ENCODE results near the gene HIPK3.
"Not testable (repeated sequence)": the region's sequence is repeated elsewhere in the genome, so short reads cannot be mapped to it uniquely, and the experiment has no call there.

HIPK3 gene

GRCh38 chr11:33329705-33330329 lies 72.6 kb downstream of the HIPK3 start:
- H3K27me3 Mint-ChIP-seq: no peaks in the 10 kb centered on the region
- no peak overlapping the region for H3K4me3 Mint-ChIP-seq
- DNase-seq (ENCODE audit: low spot score in 2 of 2): peak in 1 of 2 donors; percentile 38
- H3K27ac Mint-ChIP-seq: no peak overlapping the region
- no peaks in the 10 kb centered on the region for H3K9me3 Mint-ChIP-seq
- H3K36me3 Mint-ChIP-seq: no peaks in the 10 kb centered on the region
- H3K4me1 Mint-ChIP-seq: peaks cover 12% of the 10 kb centered on the region
- ATAC-seq (ENCODE audit: low read depth): peak; percentile 73

- H3K27ac Mint-ChIP-seq: no peak overlapping the region
- no peaks in the 10 kb centered on the region for H3K9me3 Mint-ChIP-seq
- ATAC-seq (ENCODE audit: low read depth) (no peak), DNase-seq (ENCODE audit: low spot score in 2 of 2) (no peak)
- no peaks in the 10 kb centered on the region for H3K27me3 Mint-ChIP-seq
- peaks cover 6% of the 10 kb centered on the region for H3K4me1 Mint-ChIP-seq
- H3K36me3 Mint-ChIP-seq: peaks cover 1% of the 10 kb centered on the region
- no peak overlapping the region for H3K4me3 Mint-ChIP-seq
These were observed 76.6 kb downstream of the HIPK3 start for GRCh38 chr11:33333816-33334215.

GRCh38 chr11:33334627-33335026 lies 77.4 kb downstream of the HIPK3 start:
- H3K9me3 Mint-ChIP-seq: no peaks in the 10 kb centered on the region
- no peak overlapping the region for H3K27ac Mint-ChIP-seq
- H3K4me1 Mint-ChIP-seq: peaks cover 4% of the 10 kb centered on the region
- ATAC-seq (ENCODE audit: low read depth): no peak
- no peaks in the 10 kb centered on the region for H3K27me3 Mint-ChIP-seq
- no peak for DNase-seq (ENCODE audit: low spot score in 2 of 2)
- no peak overlapping the region for H3K4me3 Mint-ChIP-seq
- H3K36me3 Mint-ChIP-seq: peaks cover 5% of the 10 kb centered on the region

DNA sequence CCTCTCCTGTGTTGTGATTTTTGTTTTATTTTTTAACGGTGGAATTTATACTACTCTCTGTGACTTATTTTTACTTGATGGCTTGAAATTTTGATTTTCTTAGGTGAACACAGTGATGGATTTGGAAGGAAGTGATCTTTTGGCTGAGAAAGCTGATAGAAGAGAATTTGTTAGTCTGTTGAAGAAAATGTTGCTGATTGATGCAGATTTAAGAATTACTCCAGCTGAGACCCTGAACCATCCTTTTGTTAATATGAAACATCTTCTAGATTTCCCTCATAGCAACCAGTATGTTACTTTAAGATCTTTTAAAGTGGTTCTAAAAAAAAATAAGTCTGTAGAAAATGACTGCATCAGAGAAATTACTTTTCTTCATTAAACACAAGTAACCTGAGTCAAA lies 82.1 kb downstream of the HIPK3 start:
- H3K9me3 Mint-ChIP-seq: no peaks in the 10 kb centered on the region
- H3K27ac Mint-ChIP-seq: no peak overlapping the region
- no peaks in the 10 kb centered on the region for H3K4me1 Mint-ChIP-seq
- H3K4me3 Mint-ChIP-seq: no peak overlapping the region
- DNase-seq (ENCODE audit: low spot score in 2 of 2): no peak
- H3K36me3 Mint-ChIP-seq: peaks cover 10% of the 10 kb centered on the region
- ATAC-seq (ENCODE audit: low read depth): no peak
- H3K27me3 Mint-ChIP-seq: no peaks in the 10 kb centered on the region

GRCh38 chr11:33344611-33345010 lies 87.4 kb downstream of the HIPK3 start:
- H3K27ac Mint-ChIP-seq: no peak overlapping the region
- H3K36me3 Mint-ChIP-seq: peaks cover 13% of the 10 kb centered on the region
- peaks cover 2% of the 10 kb centered on the region for H3K4me1 Mint-ChIP-seq
- H3K9me3 Mint-ChIP-seq: no peaks in the 10 kb centered on the region
- no peaks in the 10 kb centered on the region for H3K27me3 Mint-ChIP-seq
- ATAC-seq (ENCODE audit: low read depth): no peak
- no peak for DNase-seq (ENCODE audit: low spot score in 2 of 2)
- H3K4me3 Mint-ChIP-seq: no peak overlapping the region

GRCh38 chr11:33347490-33348125 lies 90.4 kb downstream of the HIPK3 start:
- Mint-ChIP-seq H3K4me3 (no peak overlapping the region), H3K36me3 (peaks cover 21% of the 10 kb centered on the region), H3K9me3 (no peaks in the 10 kb centered on the region), H3K27ac (peak overlapping the region; percentile 47), H3K4me1 (peaks cover 2% of the 10 kb centered on the region), H3K27me3 (no peaks in the 10 kb centered on the region)
- peak; percentile 97 for ATAC-seq (ENCODE audit: low read depth)
- DNase-seq (ENCODE audit: low spot score in 2 of 2): peak; percentile 16 to 27

DNA sequence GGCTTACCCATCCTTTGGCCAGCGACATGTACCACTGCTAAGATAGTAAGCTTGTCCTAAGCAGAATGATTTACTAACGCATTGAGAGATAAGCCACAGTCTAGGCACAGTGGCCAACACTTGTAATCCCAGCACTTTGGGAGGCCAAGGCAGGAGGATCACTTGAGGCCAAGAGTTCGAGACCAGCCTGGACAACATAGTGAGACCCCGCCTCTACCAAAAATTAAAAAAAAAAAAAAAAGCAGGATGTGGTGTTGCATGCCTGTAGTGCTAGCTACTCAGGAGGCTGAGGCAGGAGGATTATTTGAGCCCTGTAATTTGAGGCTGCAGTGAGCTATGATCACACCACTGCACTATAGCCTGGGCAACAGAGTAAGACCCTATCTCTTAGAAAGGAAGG lies 93.1 kb downstream of the HIPK3 start:
- no peak overlapping the region for H3K4me3 Mint-ChIP-seq
- no peak overlapping the region for H3K27ac Mint-ChIP-seq
- DNase-seq (ENCODE audit: low spot score in 2 of 2) (no peak), ATAC-seq (ENCODE audit: low read depth) (no peak)
- H3K36me3 Mint-ChIP-seq: peaks cover 30% of the 10 kb centered on the region
- no peaks in the 10 kb centered on the region for H3K9me3 Mint-ChIP-seq
- H3K4me1 Mint-ChIP-seq: peaks cover 2% of the 10 kb centered on the region
- no peaks in the 10 kb centered on the region for H3K27me3 Mint-ChIP-seq

DNA sequence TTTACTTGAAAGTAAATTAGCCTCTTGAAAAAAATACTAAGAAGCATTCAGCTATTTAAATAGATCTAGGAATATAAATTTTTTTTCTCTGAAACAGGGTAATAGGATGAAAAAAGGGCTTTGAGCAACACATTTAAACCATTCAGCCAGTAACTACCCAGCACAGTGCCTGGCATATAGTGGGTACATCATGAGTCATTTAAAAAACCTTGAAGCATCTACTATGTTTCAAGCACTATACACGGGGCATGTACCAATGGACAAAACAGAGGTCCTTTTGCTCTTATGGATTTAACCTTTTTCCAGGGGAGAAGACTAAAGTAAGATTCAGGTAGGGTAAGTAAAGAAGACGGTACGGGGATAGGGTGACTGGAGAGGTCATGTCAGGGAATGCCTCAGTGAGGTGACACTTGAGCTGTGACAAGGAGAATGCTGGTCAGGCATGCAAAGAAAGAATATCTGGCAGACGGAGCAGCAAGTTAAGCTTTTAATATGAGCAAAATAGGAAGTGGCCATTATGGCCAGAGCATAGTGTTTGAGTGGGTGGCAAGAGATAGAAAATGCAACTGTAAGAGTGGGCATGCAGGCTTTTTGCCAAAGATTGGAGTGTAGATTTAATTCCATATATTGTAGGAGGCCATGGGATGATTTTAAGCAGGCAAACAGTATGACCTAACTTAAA lies 101.1 kb downstream of the HIPK3 start:
- no peak overlapping the region for H3K4me3 Mint-ChIP-seq
- peaks cover 4% of the 10 kb centered on the region for H3K36me3 Mint-ChIP-seq
- DNase-seq (ENCODE audit: low spot score in 2 of 2): no peak
- H3K4me1 Mint-ChIP-seq: no peaks in the 10 kb centered on the region
- ATAC-seq (ENCODE audit: low read depth): no peak
- H3K9me3 Mint-ChIP-seq: no peaks in the 10 kb centered on the region
- no peak overlapping the region for H3K27ac Mint-ChIP-seq
- H3K27me3 Mint-ChIP-seq: peaks cover 2% of the 10 kb centered on the region

DNA sequence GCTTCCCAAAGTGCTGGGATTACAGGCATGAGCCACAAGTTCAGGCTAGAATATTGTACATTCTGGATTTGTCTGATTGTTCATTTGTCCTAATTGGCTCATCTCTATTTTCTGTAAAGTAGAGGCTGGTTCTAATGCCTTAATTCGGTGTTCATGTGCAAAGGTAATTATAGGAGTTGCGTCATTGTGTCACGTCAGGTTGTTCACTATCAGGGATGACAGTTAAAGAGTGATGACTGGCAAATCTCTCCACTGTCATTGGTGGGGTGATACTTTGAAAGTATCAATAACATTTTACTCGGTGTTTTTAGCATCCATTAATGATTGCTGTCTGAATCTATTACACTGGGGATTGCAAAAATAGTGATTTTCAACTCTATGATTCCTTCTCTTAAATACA lies 103.5 kb downstream of the HIPK3 start:
- H3K4me1 Mint-ChIP-seq: no peaks in the 10 kb centered on the region
- DNase-seq (ENCODE audit: low spot score in 2 of 2) (no peak), ATAC-seq (ENCODE audit: low read depth) (no peak)
- H3K9me3 Mint-ChIP-seq: no peaks in the 10 kb centered on the region
- no peaks in the 10 kb centered on the region for H3K36me3 Mint-ChIP-seq
- H3K27ac Mint-ChIP-seq: no peak overlapping the region
- no peak overlapping the region for H3K4me3 Mint-ChIP-seq
- peaks cover 2% of the 10 kb centered on the region for H3K27me3 Mint-ChIP-seq

GRCh38 chr11:33362051-33362910 lies 105.1 kb downstream of the HIPK3 start:
- H3K4me1 Mint-ChIP-seq: no peaks in the 10 kb centered on the region
- peak; percentile 33 to 38 for DNase-seq (ENCODE audit: low spot score in 2 of 2)
- H3K36me3 Mint-ChIP-seq: no peaks in the 10 kb centered on the region
- no peak overlapping the region for H3K27ac Mint-ChIP-seq
- H3K27me3 Mint-ChIP-seq: peaks cover 2% of the 10 kb centered on the region
- ATAC-seq (ENCODE audit: low read depth): peak; percentile 45
- no peak overlapping the region for H3K4me3 Mint-ChIP-seq
- H3K9me3 Mint-ChIP-seq: no peaks in the 10 kb centered on the region

DNA sequence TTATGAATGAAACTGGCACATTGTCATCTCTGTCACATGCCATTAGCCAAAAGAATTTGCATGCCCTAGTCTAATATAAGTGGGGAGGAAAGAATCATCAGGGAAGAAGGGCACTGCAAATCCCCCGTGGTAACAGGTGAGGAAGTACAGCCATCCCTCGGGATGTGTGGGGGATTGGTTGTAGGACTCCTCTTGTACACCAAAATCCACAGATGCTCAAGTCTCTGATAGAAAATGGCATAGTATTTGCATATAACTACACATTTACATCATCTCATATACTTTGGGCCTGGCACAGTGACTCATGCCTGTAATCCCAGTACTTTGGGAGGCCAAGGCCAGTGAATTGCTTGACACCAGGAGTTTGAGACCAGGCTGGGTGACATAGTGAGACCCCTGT lies 109.7 kb downstream of the HIPK3 start:
- ATAC-seq (ENCODE audit: low read depth) (no peak), DNase-seq (ENCODE audit: low spot score in 2 of 2) (no peak)

GRCh38 chr11:33368475-33368874 lies 111.3 kb downstream of the HIPK3 start:
- H3K9me3 Mint-ChIP-seq; H3K36me3 Mint-ChIP-seq; H3K4me3 Mint-ChIP-seq; DNase-seq (ENCODE audit: low spot score in 2 of 2); H3K27me3 Mint-ChIP-seq; ATAC-seq (ENCODE audit: low read depth); H3K27ac Mint-ChIP-seq; H3K4me1 Mint-ChIP-seq: not testable (repeated sequence)

More for the DNA sequence above, 109.7 kb downstream of the HIPK3 start:
- Mint-ChIP-seq H3K4me1 (no peaks in the 10 kb centered on the region), H3K4me3 (no peak overlapping the region), H3K27ac (no peak overlapping the region), H3K9me3 (no peaks in the 10 kb centered on the region), H3K36me3 (no peaks in the 10 kb centered on the region), H3K27me3 (peaks cover 2% of the 10 kb centered on the region)

DNA sequence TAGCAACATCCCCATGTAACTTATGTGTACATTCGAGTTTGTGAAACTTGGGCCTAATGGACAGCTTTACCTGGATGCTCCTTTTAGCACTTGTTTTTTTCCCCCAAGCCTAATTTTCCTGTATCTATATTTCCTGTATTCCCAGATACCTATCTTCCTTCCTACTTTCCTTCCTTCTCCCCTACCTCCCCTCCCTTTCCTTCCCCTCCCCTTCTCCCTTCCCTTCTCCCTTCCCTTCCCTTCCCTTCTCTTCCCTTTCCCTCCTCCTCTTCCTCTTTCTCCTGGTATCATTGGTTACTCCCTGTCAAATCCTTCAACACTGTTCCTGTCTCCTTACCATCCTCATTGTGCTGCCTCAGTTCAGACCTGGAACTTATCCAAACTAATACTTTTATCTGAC lies 111.8 kb downstream of the HIPK3 start:
- no peaks in the 10 kb centered on the region for H3K36me3 Mint-ChIP-seq
- H3K4me3 Mint-ChIP-seq: no peak overlapping the region
- H3K27ac Mint-ChIP-seq: no peak overlapping the region
- peaks cover 5% of the 10 kb centered on the region for H3K27me3 Mint-ChIP-seq
- no peaks in the 10 kb centered on the region for H3K9me3 Mint-ChIP-seq
- no peak for ATAC-seq (ENCODE audit: low read depth)
- no peak for DNase-seq (ENCODE audit: low spot score in 2 of 2)
- H3K4me1 Mint-ChIP-seq: no peaks in the 10 kb centered on the region

DNA sequence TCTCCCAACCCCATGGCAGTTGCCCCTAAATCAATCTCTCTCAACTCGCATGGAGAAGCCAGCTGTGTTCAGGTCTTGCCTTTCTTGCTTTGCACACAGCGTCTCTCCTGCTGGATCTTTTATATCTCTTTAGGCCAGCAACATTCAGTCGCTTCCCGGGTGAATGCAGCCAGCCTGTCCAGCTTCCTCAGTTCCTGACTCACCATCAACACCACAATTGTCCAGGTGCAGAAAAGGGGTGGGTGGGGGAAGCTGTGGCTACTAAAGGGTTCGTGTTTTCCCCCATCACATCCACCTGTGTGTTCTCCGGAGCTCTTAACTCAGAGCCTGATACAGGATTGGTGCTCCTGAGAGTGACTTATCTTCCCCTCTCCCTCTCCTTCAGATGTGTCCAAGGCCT lies 116.5 kb downstream of the HIPK3 start:
- Mint-ChIP-seq H3K27ac (no peak overlapping the region), H3K9me3 (no peaks in the 10 kb centered on the region), H3K36me3 (no peaks in the 10 kb centered on the region), H3K4me1 (no peaks in the 10 kb centered on the region), H3K4me3 (no peak overlapping the region), H3K27me3 (peaks cover 17% of the 10 kb centered on the region)
- DNase-seq (ENCODE audit: low spot score in 2 of 2) (no peak), ATAC-seq (ENCODE audit: low read depth) (no peak)

Data from memory B cell (primary cell).